Endodermal cell (in vitro differentiated cells): ENCODE measurements around the gene C3. TPM values are rescaled to one million over a fixed set of nuclear protein-coding genes. Genes with fewer than 3 reads are reported as not detected.
A peak's percentile ranks its signal among the peaks of the same experiment; 100 is the strongest.

Experiments
- DNase-seq: peaks from one replicate; pipeline ENCODE4 v3.0.0-alpha.2; 2017
- H3K27ac ChIP-seq: 2 replicates; pipeline ENCODE4 v1.5.1; 2013; ENCODE audit warnings: mild to moderate bottlenecking, low read depth, low read length, moderate library complexity
- H3K27me3 ChIP-seq: 2 replicates; pipeline ENCODE4 v1.6.1; 2013; ENCODE audit warnings: mild to moderate bottlenecking, low read length, moderate library complexity; ENCODE audit not compliant: insufficient read depth, control insufficient read depth, poor library complexity, severe bottlenecking
- H3K36me3 ChIP-seq: 2 replicates; pipeline ENCODE4 v1.7.0; 2013; ENCODE audit warnings: mild to moderate bottlenecking, low read length, moderate library complexity; ENCODE audit not compliant: control insufficient read depth, insufficient read depth
- H3K4me1 ChIP-seq: one replicate; pipeline ENCODE4 v1.7.0; 2013; ENCODE audit warnings: low read length; ENCODE audit not compliant: control insufficient read depth, insufficient read depth
- H3K4me3 ChIP-seq: 2 replicates; pipeline ENCODE4 v1.5.1; 2013; ENCODE audit warnings: mild to moderate bottlenecking, low read length, moderate library complexity
- H3K9ac ChIP-seq: 2 replicates; pipeline ENCODE4 v1.6.1; 2013; ENCODE audit warnings: mild to moderate bottlenecking, low read length, moderate library complexity; ENCODE audit not compliant: poor library complexity, severe bottlenecking; ENCODE audit errors: extremely low read depth
- H3K9me3 ChIP-seq: 2 replicates; pipeline ENCODE4 v1.6.1; 2013; ENCODE audit warnings: mild to moderate bottlenecking, low read length, moderate library complexity; ENCODE audit not compliant: control insufficient read depth
- H3K27ac Mint-ChIP-seq: 2 replicates; pipeline ENCODE4 v1.8.0; 2020; ENCODE audit warnings: mixed read lengths
- H3K27me3 Mint-ChIP-seq: 2 replicates; pipeline ENCODE4 v1.8.0; 2021; ENCODE audit warnings: mild to moderate bottlenecking, mixed read lengths; ENCODE audit not compliant: insufficient read depth
- H3K36me3 Mint-ChIP-seq: 2 replicates; pipeline ENCODE4 v1.8.0; 2020; ENCODE audit warnings: low read depth, mixed read lengths
- H3K4me1 Mint-ChIP-seq: 2 replicates; pipeline ENCODE4 v1.8.0; 2020; ENCODE audit warnings: mixed read lengths
- H3K4me3 Mint-ChIP-seq: 2 replicates; pipeline ENCODE4 v1.8.0; 2020; ENCODE audit warnings: mild to moderate bottlenecking, moderate library complexity, mixed read lengths
- H3K9me3 Mint-ChIP-seq: 2 replicates; pipeline ENCODE4 v1.8.0; 2020; ENCODE audit warnings: mild to moderate bottlenecking, mixed read lengths
- CTCF ChIP-seq: fragments of 200-600 bp; sonication (generic); conservative IDR thresholded peaks from 2 replicates; pipeline ENCODE4 v1.5.0; 2021; ENCODE audit warnings: antibody characterized with exemption, mild to moderate bottlenecking
- WGBS, 2 experiments: methylation state at CpG; one replicate each; pipeline versions ENCODE4 v1.1.5 to v1.1.7; 2013; ENCODE audit warnings: missing lambda C conversion rate in 2 of 2, mixed read lengths in 1 of 2; ENCODE audit not compliant: insufficient coverage in 1 of 2, insufficient read length in 1 of 2; 5-methylcytosine and 5-hydroxymethylcytosine counted together
- total RNA-seq, 2 donors: library from RNA; stranded (reverse); fragmentation: NEBNext Ultra II Directional in 1 of 2; extraction: Animal tissue kit (Norgen Biotek cat#: 25700) in 1 of 2; gene quantifications; 2 replicates in 1 of 2; 3 replicates in 1 of 2; pipeline ENCODE4 v1.2.1, GENCODE V29; 2021

Gene C3
- total RNA-seq, 2 donors from 2014 or later: 13.7 to 23.5 TPM

- Histone ChIP-seq H3K9me3 (no peaks in the 10 kb centered on the region), H3K36me3 (peaks cover 5% of the 10 kb centered on the region), H3K27ac (no peak overlapping the region), H3K9ac (no peak overlapping the region), H3K4me3 (no peak overlapping the region), H3K4me1 (no peaks in the 10 kb centered on the region), H3K27me3 (no peaks in the 10 kb centered on the region)
- Mint-ChIP-seq H3K4me1 (no peaks in the 10 kb centered on the region), H3K4me3 (no peak overlapping the region), H3K27ac (no peak overlapping the region), H3K36me3 (peaks cover 33% of the 10 kb centered on the region), H3K9me3 (no peaks in the 10 kb centered on the region), H3K27me3 (no peaks in the 10 kb centered on the region)
- TF ChIP-seq CTCF: no peak
- WGBS, 2 experiments: 94% methylated on average over 12 to 17 of the region's 17 CpGs
- no peak for DNase-seq
Measured at GRCh38 chr19:6760606-6761005, 40.2 kb upstream of the C3 start.

GRCh38 chr19:6754653-6755463, 34.4 kb upstream of the C3 start:
- H3K27ac Mint-ChIP-seq: no peak overlapping the region

GRCh38 chr19:6754136-6754535, 33.7 kb upstream of the C3 start:
- H3K27ac ChIP-seq: no peak overlapping the region
- peak; percentile 51 for DNase-seq
- WGBS, 2 experiments: 95 to 100% methylated on average over 5 to 22 of the region's 22 CpGs
- H3K4me3 ChIP-seq: no peak overlapping the region
- H3K4me1 Mint-ChIP-seq: peaks cover 2% of the 10 kb centered on the region
- no peak for TF ChIP-seq CTCF
- H3K27me3 Mint-ChIP-seq: no peaks in the 10 kb centered on the region
- H3K4me3 Mint-ChIP-seq: no peak overlapping the region
- H3K36me3 ChIP-seq: peaks cover 44% of the 10 kb centered on the region
- H3K4me1 ChIP-seq: no peaks in the 10 kb centered on the region
- peaks cover 48% of the 10 kb centered on the region for H3K36me3 Mint-ChIP-seq
- no peak overlapping the region for H3K9ac ChIP-seq
- H3K9me3 ChIP-seq: no peaks in the 10 kb centered on the region
- no peak overlapping the region for H3K27ac Mint-ChIP-seq
- no peaks in the 10 kb centered on the region for H3K27me3 ChIP-seq
- H3K9me3 Mint-ChIP-seq: no peaks in the 10 kb centered on the region

More at GRCh38 chr19:6754653-6755463, 34.4 kb upstream of the C3 start:
- Mint-ChIP-seq H3K36me3 (peaks cover 47% of the 10 kb centered on the region), H3K4me1 (peaks cover 2% of the 10 kb centered on the region), H3K27me3 (no peaks in the 10 kb centered on the region), H3K4me3 (no peak overlapping the region), H3K9me3 (no peaks in the 10 kb centered on the region)
- TF ChIP-seq CTCF: no peak
- Histone ChIP-seq H3K4me1 (no peaks in the 10 kb centered on the region), H3K9ac (no peak overlapping the region), H3K27ac (no peak overlapping the region), H3K36me3 (peaks cover 41% of the 10 kb centered on the region), H3K27me3 (no peaks in the 10 kb centered on the region), H3K9me3 (no peaks in the 10 kb centered on the region), H3K4me3 (no peak overlapping the region)
- WGBS, 2 experiments: 95 to 96% methylated on average over 13 to 22 of the region's 23 CpGs
- no peak for DNase-seq
